ENCODE measurements around the gene MZT2A.
"Not testable (repeated sequence)": the region's sequence is repeated elsewhere in the genome, so short reads cannot be mapped to it uniquely, and the experiment has no call there.

MZT2A gene

DNA sequence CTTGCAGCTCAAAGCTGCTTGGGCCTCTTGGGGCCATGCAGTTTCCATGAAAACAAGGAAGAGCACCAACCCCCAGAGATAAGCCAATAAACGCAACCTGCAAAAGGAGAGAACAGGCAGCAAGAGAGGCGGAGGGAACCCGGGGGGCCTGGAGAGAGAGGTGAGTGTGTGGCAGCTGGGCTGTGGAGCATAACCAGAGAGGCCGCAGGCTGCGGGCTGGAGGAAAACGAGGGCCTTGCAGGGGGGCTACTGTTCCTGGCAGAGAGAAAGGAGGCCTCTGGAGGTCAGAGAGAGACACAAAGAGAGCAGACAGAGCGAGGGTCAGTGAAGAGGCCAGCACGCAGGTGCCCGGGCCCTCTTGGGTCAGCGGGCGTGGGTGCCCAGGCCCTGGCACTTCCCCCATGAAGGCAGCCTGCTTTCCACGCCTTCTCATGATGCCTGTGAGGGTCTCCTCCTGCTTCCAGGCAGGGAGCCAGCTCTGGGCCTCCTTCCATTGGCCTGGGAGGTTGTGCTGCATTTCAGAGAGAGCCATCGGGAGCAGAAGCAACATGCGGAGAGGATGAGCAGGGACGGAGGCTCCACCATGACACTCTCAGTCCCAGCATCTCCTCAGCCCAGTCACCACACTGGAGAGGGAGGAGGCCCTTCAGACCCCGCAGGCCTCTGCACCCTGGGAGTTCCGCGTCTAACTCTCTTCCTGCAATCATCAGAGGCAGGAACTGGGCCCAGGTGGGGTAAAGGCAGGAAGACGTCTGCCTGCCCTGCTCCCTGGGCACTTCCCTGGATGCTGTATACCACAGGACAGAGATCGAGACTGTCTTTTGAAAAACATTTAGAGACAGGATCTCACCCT is 1.4 kb downstream of the MZT2A start:
- peak; percentile 73 for DNase-seq

- no peak for DNase-seq
These were observed 3.6 kb downstream of the MZT2A start for GRCh38 chr2:131488306-131489205.

DNA sequence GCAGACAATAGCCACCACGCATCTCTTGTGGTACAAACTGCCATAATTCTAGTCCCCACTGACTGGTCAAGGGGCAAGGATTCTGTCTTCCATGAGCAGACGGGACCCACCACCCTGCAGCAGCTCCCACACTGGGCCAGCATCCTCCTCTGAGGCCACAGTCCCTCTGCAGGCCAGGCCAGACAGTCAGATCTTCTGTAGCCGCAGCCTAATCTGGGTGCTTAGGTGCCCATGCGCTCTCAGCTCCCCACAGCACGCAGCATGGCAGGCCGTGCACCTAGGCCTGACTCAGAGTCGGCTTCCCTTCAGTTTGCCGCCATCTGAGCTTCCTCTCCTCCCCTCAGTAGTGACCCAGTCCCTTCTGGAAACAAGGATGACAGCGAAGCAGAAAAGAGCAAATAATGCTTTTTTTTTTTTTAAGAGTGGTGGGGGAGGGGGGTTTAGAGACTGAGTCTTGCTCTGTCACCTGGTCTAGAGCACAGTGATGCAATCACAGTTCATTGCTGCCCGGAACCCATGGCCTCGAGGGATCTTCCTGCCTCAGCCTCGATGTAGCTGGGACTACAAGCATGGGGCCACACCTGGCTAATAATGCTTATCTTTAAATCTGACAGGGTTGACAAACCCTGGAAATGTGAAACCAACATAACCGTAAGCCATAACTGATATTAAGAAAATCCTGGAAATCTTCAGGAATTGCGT is 5.8 kb downstream of the MZT2A start:
- not testable (repeated sequence) for DNase-seq

DNA sequence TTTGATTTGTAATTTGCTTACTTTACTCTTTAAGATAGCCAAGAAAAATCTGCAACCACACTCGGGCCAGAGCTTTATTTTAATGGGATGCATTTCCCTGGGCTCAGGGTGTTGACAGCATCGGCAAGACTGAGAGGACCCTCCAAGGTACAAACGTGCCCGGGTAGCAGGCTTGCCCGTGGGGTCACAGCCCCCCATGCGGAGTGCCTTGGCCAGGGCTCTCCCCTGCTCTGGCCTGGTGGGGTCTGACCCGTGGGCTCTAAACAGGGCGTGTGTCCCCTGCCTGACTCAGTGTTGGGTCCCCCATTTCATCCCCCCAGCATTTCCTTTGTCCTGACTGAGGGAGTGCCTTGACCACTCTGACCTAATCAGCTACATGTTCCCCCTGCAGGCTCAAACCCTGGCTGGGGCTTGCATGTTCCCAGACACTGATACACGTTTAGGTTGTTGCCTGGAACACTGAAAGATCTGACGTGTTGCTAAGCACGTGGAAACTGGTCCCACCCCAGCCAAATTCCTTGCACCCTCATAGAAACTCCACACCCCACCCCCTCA is 7.2 kb downstream of the MZT2A start:
- DNase-seq: not testable (repeated sequence)

GRCh38 chr2:131483981-131484820 is 8.0 kb downstream of the MZT2A start:
- not testable (repeated sequence) for DNase-seq

DNA sequence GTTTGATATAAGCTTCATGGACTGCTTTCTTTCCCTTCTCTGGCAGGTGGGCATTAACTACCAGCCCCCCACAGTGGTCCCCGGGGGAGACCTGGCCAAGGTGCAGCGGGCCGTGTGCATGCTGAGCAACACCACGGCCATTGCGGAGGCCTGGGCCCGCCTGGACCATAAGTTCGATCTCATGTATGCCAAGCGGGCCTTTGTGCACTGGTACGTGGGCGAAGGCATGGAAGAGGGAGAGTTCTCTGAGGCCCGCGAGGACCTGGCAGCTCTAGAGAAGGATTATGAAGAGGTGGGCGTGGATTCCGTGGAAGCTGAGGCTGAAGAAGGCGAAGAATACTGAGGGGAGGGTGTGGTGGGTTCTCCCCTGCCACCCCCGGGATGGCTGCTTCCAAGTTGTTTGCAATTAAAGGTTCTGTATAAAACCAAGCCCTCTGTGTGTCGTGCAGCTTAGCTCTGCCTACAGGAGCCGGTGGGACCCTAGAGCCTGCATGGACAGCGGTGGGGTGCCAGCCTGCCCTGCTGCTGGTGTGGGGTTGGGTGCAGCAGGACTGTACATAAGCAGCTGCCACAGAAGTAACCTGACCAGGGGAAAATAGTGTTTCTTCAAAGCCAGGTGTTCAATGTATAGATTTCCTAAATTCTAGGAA is 9.6 kb downstream of the MZT2A start:
- DNase-seq: not testable (repeated sequence)

GRCh38 chr2:131480351-131480750 is 11.8 kb downstream of the MZT2A start:
- DNase-seq: not testable (repeated sequence)

DNA sequence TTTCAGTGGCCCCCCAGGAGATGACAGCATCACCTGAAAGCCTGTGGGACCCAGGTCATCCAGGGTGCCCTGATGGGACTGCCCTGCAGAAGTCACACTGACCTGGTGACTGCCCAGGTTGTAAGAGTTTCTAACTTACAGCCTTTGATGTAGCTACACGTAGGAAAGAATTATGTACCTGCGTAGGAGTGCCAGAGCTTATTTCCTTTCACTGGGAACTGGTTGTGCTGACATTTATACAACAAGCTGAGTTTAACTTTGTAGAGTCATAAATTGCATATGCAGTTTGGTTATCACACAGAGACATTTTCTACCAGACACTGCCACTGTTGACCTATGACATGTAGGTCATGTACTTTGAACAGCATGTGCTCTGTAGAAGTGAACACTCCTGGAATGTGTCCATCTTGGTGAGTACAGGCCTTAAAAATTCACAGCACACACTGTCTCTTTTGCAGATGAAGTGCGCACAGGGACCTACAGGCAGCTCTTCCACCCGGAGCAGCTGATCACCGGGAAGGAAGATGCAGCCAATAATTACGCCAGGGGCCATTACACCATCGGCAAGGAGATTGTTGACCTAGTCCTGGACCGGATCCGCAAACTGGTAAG is 13.2 kb downstream of the MZT2A start:
- DNase-seq: not testable (repeated sequence)

DNA sequence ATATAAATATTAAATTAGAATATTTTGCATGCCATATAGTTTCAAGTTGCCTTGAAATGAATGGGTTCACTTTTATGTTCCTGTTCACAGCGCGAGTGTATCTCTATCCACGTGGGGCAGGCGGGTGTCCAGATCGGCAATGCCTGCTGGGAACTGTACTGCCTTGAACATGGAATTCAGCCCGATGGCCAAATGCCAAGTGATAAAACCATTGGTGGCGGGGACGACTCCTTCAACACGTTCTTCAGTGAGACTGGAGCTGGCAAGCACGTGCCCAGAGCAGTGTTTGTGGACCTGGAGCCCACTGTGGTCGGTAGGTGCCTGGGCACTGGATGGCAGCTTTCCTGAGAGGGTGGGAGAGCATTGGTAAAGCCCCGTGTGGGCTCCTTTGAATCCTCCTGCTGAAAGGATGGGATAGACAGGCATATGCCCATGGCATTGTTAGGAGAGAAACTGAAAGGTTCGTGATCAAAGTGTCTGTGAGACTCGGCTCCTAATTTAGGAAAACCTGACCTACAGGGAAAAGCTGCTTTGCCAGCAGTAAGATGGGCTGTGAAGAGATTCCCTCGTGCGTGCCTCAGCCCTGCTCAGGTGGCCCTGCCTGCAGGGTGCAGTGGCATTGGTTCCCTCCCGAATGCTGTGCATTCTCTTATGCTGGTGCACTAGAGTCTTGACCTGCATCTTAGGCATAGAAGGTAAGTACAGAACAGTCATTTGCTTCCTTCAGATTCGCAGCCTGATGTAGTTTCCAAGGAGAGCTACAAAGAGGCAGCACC is 13.9 kb downstream of the MZT2A start:
- DNase-seq: not testable (repeated sequence)

DNA sequence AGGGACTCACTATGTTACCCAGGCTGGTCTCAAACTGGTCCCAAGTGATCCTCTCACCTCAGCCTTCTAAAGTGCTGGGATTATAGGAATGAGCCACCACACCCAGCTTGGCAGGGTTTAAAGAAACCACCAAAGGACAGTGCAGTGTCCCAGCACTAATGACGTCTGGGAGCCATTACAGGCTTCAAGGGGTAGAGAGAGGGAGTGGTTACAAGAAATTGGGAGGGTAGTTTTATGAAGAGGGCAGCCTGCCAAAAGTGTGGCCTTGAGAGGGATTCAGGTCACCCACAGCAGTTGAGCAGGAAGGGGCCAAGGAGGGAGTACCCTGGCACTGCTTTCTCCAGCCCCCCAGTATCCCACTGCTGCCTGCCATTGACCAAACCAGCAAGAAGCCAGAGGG is 15.0 kb downstream of the MZT2A start:
- DNase-seq: not testable (repeated sequence)

DNA sequence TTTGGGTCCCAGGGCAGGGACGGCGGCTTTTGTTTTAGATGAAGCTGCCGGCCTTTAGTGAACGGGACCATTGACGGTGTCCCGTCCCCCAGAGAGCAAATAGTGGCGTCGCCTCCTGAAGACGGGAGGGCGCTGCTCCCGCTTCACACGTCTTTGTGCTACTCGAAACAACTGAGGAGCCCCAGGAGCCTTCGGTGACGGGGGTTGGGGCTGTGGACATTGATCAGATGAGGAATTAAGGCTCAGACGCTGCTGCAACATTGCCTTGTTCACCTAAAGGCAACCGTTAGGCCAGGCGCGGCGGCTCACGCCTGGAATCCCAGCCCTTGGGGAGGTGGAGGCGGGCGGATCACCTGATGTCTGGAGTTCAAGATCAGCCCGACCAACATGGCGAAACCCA is 15.8 kb downstream of the MZT2A start:
- not testable (repeated sequence) for DNase-seq

- no peak for DNase-seq
These were observed 16.4 kb downstream of the MZT2A start, which contains the start of gene TUBA3D for GRCh38 chr2:131475831-131476230. TUBA3D (plus strand) TSS chr2:131476119; CDS start chr2:131476200, 81 bp downstream.

DNA sequence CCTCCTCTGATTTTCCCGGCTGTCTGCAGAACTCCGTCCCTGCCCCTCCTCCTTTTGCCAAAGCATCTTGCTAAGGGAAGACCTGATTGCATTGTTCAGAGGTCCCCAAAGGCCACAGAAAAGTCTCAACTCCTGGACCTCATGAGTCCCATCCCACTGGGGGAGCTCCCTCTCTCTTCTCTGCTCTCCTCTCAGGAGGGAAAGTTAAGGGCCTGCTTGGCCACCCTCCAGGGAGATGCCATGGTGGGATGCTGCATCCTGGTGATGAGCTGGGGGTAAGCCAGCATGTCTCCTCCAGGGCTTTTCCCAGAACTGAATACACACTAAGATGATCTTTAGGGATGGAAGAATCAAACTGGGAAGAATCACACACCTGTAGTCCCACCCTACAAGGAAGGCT is 18.9 kb downstream of the MZT2A start:
- DNase-seq: not testable (repeated sequence)

- not testable (repeated sequence) for DNase-seq
These were observed 20.6 kb downstream of the MZT2A start for GRCh38 chr2:131471624-131472023.

DNA sequence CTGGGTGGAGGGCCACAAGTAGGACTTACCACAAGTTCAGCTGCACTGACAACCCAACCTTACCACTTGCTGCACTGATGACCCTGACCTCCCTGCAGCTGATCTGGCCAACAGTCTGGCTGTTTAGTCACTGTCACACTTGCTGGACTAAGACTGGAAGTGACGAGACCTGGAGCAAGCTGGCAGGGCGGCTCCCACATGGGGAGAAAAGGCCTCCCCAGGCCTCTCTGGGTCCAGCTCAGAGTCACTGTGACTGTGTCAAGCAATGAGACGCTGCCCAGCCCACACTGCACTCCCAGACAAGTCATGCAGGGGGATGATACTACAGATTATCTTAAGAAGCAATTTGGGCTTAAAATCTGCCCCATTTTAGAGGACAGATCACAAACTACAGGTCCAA is 21.3 kb downstream of the MZT2A start:
- DNase-seq: not testable (repeated sequence)

DNA sequence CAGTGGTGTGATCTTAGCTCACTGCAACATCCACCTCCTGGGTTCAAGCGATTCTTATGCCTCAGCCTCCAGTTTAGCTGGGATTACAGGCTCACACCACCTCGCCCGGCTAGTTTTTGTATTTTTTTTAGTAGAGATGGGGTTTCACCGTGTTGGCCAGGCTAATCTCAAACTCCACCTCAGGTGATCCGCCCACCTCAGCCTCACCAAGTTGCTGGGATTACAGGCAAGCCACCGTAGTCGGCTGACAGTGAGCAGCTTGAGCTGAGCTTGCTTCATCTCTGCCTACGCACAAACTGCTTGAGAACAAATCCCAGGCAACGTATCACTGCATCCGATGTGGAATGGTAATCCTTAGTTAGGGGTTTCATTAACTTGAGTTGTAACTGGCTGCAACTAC is 24.5 kb downstream of the MZT2A start:
- not testable (repeated sequence) for DNase-seq

GRCh38 chr2:131454914-131455313 is 37.3 kb downstream of the MZT2A start:
- not testable (repeated sequence) for DNase-seq

DNA sequence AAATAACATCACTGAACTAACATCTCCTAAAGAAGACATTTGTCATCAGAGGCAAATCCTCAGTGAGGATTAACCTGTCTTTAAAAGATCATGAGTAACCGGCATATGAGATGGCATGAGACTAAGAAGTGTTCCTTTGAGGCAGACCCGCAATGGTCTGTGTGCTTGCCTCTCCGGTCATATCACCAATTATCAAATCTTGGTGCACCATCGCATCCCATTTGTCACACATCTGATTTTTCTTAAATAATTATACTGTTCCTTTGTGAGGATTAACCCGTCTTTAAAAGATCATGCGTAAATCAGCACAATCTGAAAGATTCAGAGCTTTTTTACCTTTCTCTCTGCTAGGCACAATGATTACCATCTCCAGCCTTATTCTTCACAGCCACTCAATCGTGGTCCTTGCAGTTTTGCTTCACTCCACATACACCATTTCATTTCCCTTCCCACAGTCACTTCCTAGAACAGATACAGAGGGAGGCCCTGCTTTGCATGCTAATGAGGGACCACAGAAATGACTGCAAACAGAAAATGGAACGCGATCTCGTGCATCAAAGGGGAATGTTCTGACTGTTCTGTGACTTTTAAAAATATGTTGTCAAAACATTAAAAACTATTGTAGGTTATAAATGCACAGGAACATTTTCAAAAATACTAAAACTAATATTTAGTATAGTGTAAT is 40.8 kb downstream of the MZT2A start:
- DNase-seq: peak; percentile 3

DNA sequence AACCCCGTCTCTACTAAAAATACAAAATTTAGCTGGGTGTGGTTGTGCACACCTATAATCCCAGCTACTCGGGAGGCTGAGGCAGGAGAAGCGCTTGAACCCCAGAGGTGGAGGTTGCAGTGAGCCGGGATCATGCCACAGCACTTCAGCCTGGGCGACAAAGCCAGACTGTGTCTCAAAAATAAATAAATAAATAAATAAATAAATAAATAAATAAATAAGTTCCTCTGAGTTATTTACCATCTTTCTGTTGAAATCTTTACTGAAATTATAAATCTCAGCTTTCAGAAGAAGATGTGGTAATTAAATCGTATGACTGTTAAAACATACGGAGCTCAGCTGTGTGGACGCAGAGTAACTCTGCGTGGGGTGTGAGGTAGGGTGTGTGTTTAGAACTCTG is 44.2 kb downstream of the MZT2A start:
- DNase-seq: not testable (repeated sequence)

Data from retina (tissue), 1 donor.